Measurements from ENCODE around the gene PRR35. TPM values are rescaled to one million over a fixed set of nuclear protein-coding genes. Genes with fewer than 3 reads are reported as not detected.

Gene PRR35
- 0.25 TPM in 1 of 3 replicates, not detected in the others for total RNA-seq

DNA sequence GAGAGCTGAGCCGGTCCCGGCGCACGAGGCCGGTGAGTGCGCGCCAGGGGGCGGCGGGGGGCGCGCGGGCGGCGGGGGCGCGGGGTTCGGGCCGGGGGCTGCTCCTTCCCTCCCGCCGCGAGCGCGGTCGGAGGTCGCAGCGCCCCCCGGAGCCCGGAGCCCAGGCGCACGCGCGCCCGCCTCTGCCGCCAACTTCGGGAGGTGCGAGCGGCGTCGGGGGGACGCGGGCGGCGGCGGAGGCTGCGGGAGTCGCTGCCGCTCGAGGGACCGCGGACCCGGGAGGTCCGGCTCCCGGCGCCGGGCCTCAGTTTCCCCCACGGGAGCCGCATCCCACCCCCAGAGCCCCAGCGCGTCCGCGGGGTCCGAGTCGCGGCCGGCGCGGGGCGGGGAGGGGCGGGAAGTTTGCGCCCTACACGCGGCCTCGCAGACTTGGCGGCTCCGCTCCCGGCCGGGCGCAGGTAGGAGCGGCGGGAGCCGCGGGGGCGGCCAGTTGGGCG lies at the start of gene PRR35:
Gene PRR35, plus strand, starts transcription at position 191 of the 497 bp plus-strand sequence. CDS start 2,901 bp downstream, outside the sequence.
- H3K36me3 Mint-ChIP-seq = no peaks in the 10 kb centered on the region
- no peak within 1 kb of the TSS for H3K27ac Mint-ChIP-seq
- DNase-seq (ENCODE audit: low spot score in 2 of 2, unreplicated experiment in 2 of 2) = no peak
- H3K9me3 Mint-ChIP-seq = no peaks in the 10 kb centered on the region
- TF ChIP-seq, protein P1, sequence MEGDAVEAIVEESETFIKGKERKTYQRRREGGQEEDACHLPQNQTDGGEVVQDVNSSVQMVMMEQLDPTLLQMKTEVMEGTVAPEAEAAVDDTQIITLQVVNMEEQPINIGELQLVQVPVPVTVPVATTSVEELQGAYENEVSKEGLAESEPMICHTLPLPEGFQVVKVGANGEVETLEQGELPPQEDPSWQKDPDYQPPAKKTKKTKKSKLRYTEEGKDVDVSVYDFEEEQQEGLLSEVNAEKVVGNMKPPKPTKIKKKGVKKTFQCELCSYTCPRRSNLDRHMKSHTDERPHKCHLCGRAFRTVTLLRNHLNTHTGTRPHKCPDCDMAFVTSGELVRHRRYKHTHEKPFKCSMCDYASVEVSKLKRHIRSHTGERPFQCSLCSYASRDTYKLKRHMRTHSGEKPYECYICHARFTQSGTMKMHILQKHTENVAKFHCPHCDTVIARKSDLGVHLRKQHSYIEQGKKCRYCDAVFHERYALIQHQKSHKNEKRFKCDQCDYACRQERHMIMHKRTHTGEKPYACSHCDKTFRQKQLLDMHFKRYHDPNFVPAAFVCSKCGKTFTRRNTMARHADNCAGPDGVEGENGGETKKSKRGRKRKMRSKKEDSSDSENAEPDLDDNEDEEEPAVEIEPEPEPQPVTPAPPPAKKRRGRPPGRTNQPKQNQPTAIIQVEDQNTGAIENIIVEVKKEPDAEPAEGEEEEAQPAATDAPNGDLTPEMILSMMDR (IDR thresholded peaks at IDR 0.05; ENCODE audit: unreplicated experiment) = no peak
- H3K27me3 Mint-ChIP-seq (ENCODE audit: low read depth) = peaks cover 46% of the 10 kb centered on the region
- peak within 1 kb of the TSS; percentile 60 for H3K4me3 Mint-ChIP-seq
- H3K4me1 Mint-ChIP-seq = peaks cover 3% of the 10 kb centered on the region

DNA sequence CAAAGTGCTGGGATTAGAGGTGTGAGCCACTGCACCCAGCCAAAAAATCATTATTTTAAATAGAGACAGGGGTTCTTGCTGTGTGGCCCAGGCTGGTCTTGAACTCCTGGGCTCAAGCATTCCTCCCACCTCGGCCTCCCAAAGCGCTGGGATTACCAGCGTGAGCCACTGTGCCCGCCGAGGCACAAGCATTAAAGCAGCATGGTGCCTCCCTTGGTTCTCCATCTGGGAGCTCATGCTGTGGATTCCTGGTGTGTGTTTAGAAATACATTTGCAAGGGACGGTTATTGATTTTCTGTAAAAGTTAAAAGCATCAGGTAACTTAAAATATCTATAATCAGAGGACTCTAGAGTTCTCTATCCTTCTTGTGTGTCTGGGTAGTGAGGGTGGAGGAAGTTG lies 47.4 kb upstream of the PRR35 start:
- no peak overlapping the region for H3K4me3 Mint-ChIP-seq
- TF ChIP-seq, protein P1 (IDR thresholded peaks at IDR 0.05; ENCODE audit: unreplicated experiment) = no peak
- no peak overlapping the region for H3K27ac Mint-ChIP-seq
- H3K27me3 Mint-ChIP-seq (ENCODE audit: low read depth) = no peaks in the 10 kb centered on the region
- no peaks in the 10 kb centered on the region for H3K9me3 Mint-ChIP-seq
- no peaks in the 10 kb centered on the region for H3K4me1 Mint-ChIP-seq
- no peak for DNase-seq (ENCODE audit: low spot score in 2 of 2, unreplicated experiment in 2 of 2)
- peaks cover 16% of the 10 kb centered on the region for H3K36me3 Mint-ChIP-seq

DNA sequence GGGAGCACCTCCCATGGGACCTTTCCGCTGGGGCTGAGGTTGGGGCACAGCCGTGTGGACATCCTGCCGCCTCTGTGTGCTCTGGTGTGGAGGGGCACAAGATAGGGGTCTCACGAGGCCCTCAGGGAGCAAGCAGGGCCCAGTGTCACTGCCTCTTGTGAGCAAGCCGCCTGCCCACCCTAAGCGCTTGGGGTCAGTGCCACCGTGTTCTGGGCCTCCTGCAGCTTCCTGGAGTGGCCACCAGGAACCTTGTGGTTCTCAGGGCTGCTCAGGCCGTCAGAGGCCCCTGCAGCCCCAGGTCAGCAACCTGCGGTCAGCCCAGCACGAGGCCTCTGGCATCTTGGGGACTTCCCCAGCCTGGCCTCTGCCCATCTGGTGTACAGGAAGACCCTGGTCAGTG lies 46.2 kb upstream of the PRR35 start:
- no peak overlapping the region for H3K4me3 Mint-ChIP-seq

DNA sequence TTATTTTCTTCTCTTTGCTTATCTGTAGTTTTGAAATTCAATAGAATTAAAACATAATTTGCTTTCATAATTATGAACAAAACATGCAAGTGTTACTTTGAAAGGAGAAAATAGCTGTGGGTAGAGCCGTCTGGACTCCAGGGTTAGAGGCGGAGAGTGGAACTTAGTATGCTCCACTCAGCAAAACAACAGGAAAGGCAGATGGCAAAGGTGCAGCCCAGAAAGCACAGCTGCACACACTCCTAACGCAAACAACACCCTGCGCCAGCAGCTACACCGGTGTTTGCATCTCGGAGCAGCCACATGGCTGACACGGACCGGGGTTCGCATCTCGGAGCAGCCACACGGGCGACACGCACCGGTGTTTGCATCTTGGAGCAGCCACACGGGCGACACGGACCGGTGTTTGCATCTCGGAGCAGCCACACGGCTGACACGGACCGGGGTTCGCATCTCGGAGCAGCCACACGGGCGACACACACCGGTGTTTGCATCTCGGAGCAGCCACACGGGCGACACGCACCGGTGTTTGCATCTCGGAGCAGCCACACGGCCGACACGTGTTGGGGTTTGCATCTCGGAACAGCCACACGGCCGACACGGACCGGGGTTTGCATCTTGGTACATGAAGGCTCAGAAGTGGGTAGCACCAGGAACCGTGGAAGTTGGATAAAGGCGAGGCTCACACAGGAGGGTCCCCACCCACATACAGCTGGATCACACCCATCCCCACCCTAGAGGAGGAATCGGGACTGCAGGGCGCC lies 44.8 kb upstream of the PRR35 start:
- no peaks in the 10 kb centered on the region for H3K9me3 Mint-ChIP-seq
- H3K27me3 Mint-ChIP-seq (ENCODE audit: low read depth) = no peaks in the 10 kb centered on the region
- H3K4me3 Mint-ChIP-seq = no peak overlapping the region
- TF ChIP-seq, protein P1 (IDR thresholded peaks at IDR 0.05; ENCODE audit: unreplicated experiment) = no peak
- no peaks in the 10 kb centered on the region for H3K4me1 Mint-ChIP-seq
- no peak for DNase-seq (ENCODE audit: low spot score in 2 of 2, unreplicated experiment in 2 of 2)
- H3K36me3 Mint-ChIP-seq = peaks cover 16% of the 10 kb centered on the region
- H3K27ac Mint-ChIP-seq = no peak overlapping the region

More for the DNA sequence above, 46.2 kb upstream of the PRR35 start:
- Mint-ChIP-seq H3K27ac (no peak overlapping the region), H3K27me3 (ENCODE audit: low read depth) (no peaks in the 10 kb centered on the region), H3K9me3 (no peaks in the 10 kb centered on the region), H3K36me3 (peaks cover 14% of the 10 kb centered on the region), H3K4me1 (no peaks in the 10 kb centered on the region)
- DNase-seq (ENCODE audit: low spot score in 2 of 2, unreplicated experiment in 2 of 2) = no peak
- TF ChIP-seq, protein P1 (IDR thresholded peaks at IDR 0.05; ENCODE audit: unreplicated experiment) = no peak

DNA sequence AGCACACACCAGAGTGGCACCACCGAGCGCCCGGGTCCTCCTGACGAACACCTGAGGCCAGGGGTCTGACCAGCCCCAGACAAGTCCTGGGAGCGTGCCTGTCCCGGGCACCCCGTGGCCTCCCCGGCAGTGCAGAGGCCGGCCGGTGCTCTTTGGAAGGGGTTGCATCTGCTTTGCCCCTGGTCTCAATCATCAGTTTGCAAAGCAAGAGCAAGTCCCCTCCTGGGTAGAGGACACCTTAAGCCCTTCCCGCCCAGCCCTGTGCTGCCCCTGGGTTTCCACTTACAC lies 44.3 kb upstream of the PRR35 start:
- peaks cover 16% of the 10 kb centered on the region for H3K36me3 Mint-ChIP-seq
- H3K27me3 Mint-ChIP-seq (ENCODE audit: low read depth) = no peaks in the 10 kb centered on the region
- H3K4me1 Mint-ChIP-seq = no peaks in the 10 kb centered on the region
- TF ChIP-seq, protein P1 (IDR thresholded peaks at IDR 0.05; ENCODE audit: unreplicated experiment) = no peak
- DNase-seq (ENCODE audit: low spot score in 2 of 2, unreplicated experiment in 2 of 2) = no peak
- no peaks in the 10 kb centered on the region for H3K9me3 Mint-ChIP-seq
- H3K27ac Mint-ChIP-seq = no peak overlapping the region
- no peak overlapping the region for H3K4me3 Mint-ChIP-seq
